Measurements from ENCODE around the gene INSYN1.
"Not testable (repeated sequence)": the region's sequence is repeated elsewhere in the genome, so short reads cannot be mapped to it uniquely, and the experiment has no call there.

The INSYN1 gene

GRCh38 chr15:73748730-73749129, 4.4 kb downstream of the INSYN1 start:
- DNase-seq = no peak

GRCh38 chr15:73747847-73748590, 5.1 kb downstream of the INSYN1 start:
- no peak for DNase-seq

DNA sequence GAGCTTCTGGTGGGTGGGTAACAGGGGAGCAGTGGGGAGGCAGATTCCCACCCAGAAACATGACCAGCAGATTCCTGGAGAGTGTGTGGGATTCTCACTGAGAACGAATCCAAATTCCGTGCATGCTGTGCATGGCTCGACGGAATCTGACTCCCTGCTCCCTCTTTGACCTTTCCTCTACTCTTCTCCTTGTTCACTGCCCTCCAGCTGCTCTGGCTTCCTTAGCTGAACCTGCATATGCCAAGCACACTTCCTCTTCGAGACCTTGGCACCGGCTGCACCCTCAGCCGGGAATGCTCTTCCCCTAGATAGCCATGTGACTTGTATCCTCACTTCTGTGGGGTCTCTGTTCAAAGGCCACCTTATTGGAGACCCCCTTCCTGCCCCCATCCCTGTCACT, 6.3 kb downstream of the INSYN1 start:
- peak; percentile 45 for DNase-seq

GRCh38 chr15:73746261-73746660, 6.9 kb downstream of the INSYN1 start:
- no peak for DNase-seq

DNA sequence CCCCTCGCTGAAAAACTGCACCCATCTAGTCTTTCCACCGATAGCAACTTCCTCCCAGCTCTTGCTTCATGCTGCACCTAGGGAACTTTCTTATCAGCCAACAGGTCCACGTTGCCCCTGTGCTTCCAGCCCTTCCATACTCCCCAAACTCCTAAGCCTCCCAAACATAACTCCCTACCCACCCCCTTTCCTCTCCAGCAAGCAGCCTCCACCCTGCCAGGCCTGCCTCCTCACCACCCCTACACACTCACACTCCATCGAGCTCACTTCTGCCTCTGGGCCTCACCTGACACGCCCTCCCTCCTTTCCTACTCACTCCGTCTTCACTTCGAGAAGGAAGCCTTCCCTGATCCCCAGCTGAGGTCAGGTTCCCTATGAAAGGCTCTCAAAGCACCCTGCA, 8.1 kb downstream of the INSYN1 start:
- DNase-seq = no peak

- DNase-seq = no peak
Measured at GRCh38 chr15:73744293-73744692, 8.9 kb downstream of the INSYN1 start.

GRCh38 chr15:73741321-73741836, 11.8 kb downstream of the INSYN1 start:
- DNase-seq = no peak

GRCh38 chr15:73740152-73741048, 12.8 kb downstream of the INSYN1 start:
- DNase-seq = no peak

DNA sequence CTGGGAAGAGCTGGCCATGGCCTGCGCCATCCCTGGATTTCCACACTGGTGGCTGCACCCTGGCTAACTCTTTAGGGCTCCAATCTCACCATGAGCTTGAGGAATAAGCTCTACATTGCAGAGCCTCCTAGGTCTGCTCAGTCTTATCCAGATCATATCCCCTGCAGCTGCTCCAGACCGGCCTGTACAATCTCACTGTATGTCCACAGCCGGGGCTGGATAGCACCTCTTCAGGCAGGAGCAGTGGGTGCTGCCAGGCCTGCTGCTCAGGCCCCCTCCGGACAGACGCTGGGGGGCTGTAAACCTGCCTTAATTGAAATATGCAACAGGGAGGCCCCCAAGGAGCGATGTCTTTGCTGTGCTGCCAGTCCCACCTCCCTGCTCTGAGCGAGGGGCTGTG, 15.6 kb downstream of the INSYN1 start:
- no peak for DNase-seq

GRCh38 chr15:73732930-73733329, 20.2 kb downstream of the INSYN1 start:
- DNase-seq = no peak

- DNase-seq = not testable (repeated sequence)
Measured at GRCh38 chr15:73732051-73732450, 21.1 kb downstream of the INSYN1 start.

DNA sequence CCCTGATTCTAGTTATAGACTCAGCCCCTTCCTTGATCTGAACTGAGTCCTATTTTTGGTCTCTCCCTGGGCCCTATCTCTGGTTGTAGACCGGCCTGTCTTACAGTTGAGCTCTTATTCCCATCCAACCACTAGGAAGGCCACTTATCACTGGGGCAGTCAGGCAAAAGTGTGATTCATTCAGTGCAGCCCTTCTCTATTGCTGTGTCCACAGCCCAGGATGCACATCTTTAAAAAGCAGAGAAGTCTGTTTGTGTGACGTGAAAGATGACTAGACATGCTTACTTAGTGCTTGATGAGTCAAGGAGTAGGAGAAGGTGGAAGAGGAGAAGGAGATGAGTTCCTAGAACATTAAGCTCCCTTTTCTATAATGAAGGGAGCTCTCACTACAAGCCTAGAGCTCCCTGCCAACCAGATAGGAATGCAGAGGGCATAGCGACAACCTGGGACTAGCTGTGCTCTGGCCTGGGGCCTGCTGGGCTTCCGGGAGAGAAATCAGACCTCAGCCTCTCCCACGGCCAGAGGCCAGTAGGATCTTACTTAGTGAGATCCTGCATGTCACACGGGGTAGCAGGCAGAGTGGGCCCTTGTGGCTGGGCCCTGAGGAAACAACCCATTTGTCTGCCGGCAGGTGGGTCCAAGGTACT, 25.7 kb downstream of the INSYN1 start:
- DNase-seq = peak; percentile 77

- no peak for DNase-seq
Measured at GRCh38 chr15:73724212-73724611, 28.9 kb downstream of the INSYN1 start.

GRCh38 chr15:73723191-73723590, 30.0 kb downstream of the INSYN1 start:
- no peak for DNase-seq

DNA sequence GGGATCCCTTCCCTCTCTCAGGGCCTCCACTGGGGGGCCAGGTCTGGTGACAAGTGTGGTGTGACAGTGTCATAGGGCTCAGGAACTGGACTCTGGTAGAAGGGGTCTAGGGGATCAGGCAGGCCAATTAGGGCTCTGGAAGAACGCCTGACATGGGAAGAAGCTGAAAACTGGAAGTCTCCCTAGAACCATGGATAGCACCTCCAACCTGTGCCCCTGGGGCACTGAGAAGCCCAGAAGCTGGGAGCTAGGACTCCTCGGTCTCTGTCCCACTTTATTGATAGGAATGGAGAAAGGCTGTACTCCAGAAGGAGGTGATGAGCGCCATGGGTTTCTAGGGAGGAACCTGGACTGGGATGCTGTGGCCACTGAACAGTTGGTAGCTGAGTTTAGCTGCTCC, 30.7 kb downstream of the INSYN1 start:
- no peak for DNase-seq

DNA sequence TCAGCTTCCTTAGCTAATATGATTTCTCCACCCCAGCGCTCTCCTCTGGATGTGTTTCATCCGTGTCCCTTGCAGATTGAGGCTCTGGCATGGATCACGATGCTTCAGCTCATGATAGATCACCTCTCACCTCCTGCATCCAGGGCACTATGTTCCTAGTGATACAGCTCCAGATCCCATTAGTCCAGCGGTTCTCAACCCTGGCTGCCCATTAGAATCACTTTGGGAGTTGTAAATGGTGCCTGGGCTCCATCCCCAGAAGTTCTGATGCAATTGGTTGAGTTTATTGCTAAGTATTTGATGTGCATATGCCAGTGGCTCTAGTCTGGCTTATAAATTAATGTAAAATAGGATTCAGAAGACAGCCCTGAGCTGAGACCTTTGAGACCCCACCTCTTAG, 34.5 kb downstream of the INSYN1 start:
- no peak for DNase-seq

- DNase-seq = no peak
Measured at GRCh38 chr15:73717802-73718201, 35.3 kb downstream of the INSYN1 start.

DNA sequence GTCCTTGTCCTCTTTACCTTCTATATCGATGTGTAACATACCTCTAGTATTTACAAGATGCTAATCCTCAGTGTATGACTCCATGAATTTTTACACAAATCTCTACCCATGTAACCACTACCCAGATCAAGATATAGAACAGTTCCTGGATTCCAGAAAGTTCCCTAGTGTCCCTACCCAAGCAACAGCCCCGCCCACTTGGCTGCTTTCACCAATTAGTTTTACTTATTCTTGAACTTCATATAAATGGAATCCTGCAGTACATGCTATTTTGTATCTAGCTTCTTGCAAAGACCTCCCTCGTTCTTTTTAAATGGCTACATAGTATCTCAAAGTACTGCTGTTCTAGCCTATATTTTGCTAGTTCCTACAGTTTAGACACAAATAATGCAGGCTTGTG, 35.9 kb downstream of the INSYN1 start:
- DNase-seq = no peak

DNA sequence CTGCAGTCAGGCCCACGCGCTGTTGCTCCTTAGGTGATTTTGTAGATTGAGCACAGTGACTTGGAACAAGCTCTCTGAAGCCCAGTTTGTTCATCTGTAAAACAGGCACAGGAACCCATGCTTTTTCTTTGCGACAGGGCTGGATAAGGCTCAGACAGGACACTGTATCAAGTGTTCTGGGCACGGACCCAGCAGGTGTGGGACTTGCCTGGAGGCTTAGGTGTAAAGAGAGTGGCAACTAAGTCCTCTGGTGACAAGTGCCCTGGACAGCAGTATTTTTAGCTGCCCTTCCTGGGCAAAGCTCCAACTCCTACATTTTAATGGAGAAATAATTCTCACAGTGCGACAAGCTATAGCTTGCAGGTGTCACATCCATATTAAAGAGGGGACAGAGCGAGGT, 36.7 kb downstream of the INSYN1 start:
- no peak for DNase-seq

DNA sequence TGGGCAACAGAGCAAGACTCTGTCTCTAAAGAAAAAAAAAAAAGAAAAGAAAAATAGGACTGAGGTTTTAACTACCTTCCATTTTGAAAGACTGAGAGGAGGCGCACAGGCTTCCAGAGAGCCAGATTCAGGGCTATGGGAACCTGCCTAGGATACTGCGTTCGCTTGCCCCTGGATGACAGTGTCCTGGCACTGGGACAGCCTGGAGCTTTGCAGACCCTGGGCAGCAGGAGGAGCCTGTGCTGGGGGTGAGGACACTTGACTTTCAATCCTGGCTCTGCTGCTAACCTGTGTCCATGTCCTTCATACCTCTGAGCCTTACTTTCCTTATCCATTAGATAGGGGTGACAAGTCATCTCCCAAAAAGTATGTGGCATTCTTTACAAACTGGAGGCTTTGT, 37.7 kb downstream of the INSYN1 start:
- DNase-seq = no peak

- no peak for DNase-seq
Measured at GRCh38 chr15:73714695-73715301, 38.4 kb downstream of the INSYN1 start.

DNA sequence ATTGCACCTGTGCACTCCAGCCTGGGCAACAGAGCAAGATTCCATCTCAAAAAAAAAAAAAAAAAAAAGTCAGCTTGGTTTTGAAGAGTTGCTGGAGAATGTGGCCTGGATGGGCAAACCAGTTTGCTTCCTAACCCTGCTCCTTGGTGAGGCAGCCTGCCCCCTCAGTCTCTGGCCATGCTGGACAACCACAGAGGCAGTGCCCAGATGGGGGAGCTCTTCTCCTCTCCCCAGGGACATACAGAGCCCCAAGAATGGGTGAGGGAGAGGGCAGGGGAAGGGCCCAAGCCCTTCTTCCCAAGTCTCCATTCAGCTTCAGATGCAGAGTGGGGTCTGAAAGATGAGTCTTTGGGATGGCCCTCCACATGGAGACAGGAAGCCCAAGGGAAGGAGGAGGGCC, 41.0 kb downstream of the INSYN1 start:
- peak; percentile 37 for DNase-seq

GRCh38 chr15:73711526-73711925, 41.6 kb downstream of the INSYN1 start:
- no peak for DNase-seq
